ENCODE data around the gene C1D.

C1D gene

DNA sequence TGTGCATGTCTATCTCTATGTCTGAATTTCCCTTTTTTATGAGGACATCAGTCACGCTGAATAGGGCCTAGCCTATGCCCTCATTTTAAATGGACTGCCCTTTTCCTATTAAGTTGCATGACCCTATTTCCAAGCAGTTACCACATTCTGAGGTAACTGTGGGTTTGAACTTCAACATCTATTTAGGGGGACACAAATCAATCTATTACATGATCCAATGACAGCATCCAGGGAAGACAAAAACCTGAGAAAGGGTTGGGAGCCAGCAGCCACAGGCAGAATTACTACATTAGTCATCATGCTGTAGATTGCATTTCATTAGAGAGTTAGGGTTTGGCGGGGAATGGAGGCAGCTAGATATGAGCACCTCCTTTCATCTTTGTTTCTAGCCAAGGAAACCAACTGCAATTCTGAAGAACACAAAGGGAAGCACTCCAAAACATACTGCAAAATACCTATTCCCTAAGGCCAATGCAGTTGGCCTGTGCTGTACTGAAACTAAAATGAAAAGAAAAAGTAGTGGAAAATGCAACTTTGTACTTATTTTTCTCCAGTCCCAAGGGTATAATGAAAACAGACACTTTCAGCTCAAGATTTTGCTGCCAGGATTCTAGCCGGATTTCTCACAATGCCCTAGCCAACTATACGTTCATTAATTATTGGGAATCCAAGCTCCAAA lies 40.4 kb upstream of the C1D start:
- DNase-seq (ENCODE audit: extremely low spot score), result no peak
- CTCF ChIA-PET, result interaction anchor here (1.3 to 2.4 kb wide), 3 partner anchors 18 to 41 kb away, joined by 4 to 10 read pairs (median 5); partner anchors contain the start of gene C1D
- POLR2A ChIA-PET, result no interaction called here
- TF ChIP-seq, protein P1, sequence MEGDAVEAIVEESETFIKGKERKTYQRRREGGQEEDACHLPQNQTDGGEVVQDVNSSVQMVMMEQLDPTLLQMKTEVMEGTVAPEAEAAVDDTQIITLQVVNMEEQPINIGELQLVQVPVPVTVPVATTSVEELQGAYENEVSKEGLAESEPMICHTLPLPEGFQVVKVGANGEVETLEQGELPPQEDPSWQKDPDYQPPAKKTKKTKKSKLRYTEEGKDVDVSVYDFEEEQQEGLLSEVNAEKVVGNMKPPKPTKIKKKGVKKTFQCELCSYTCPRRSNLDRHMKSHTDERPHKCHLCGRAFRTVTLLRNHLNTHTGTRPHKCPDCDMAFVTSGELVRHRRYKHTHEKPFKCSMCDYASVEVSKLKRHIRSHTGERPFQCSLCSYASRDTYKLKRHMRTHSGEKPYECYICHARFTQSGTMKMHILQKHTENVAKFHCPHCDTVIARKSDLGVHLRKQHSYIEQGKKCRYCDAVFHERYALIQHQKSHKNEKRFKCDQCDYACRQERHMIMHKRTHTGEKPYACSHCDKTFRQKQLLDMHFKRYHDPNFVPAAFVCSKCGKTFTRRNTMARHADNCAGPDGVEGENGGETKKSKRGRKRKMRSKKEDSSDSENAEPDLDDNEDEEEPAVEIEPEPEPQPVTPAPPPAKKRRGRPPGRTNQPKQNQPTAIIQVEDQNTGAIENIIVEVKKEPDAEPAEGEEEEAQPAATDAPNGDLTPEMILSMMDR (IDR thresholded peaks at IDR 0.05; ENCODE audit: control extremely low read depth, extremely low read depth, low read depth, missing control alignments), result no peak

DNA sequence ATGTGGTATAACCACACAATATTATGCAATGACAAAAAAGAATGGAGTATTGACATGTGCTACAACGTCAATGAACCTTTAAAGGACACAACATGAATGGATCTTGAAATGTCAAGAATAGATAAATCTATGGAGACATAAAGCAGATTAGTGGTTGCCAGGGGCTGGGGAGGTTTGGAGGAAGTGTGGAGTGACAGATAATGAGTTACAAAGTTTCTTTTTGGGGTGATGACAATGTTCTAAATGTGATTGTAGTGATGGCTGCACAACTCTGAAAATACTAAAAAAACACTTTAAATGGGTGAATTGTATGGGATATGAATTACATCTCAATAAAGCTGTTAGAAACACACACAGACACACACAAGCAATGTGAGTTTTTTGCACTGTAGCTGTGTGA lies 37.4 kb upstream of the C1D start:
- TF ChIP-seq, protein P1 (IDR thresholded peaks at IDR 0.05; ENCODE audit: control extremely low read depth, extremely low read depth, low read depth, missing control alignments), result no peak
- ChIA-PET CTCF (interaction anchor here (0.8 kb wide), 1 partner anchor 16 kb away, joined by 3 read pairs; no protein-coding TSS in a partner anchor), POLR2A (no interaction called here)
- DNase-seq (ENCODE audit: extremely low spot score), result no peak

DNA sequence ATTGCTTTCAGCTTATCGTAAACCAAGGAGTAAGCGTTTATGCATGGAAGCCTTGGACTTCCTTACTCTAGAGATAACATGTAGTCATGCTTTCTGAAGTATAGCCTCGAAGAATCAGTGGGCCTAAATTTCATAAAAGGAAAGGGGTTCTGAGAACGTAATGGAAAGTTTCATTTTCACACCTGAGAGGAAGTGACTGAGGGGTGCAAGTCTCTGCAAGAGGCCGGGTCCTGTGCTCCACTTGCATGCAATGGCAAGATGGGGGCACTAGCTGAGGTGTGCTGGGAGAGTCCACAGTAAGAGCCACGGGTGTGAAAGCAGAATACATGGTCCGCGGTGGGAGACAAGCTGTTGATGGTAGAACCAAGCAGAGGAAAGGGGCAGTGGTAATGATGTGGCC lies 36.5 kb upstream of the C1D start:
- TF ChIP-seq, protein P1 (IDR thresholded peaks at IDR 0.05; ENCODE audit: control extremely low read depth, extremely low read depth, low read depth, missing control alignments), result no peak
- no peak for DNase-seq (ENCODE audit: extremely low spot score)
- CTCF ChIA-PET, result interaction anchor here (0.7 kb wide), 1 partner anchor 17 kb away, joined by 3 read pairs; no protein-coding TSS in a partner anchor
- POLR2A ChIA-PET, result no interaction called here

DNA sequence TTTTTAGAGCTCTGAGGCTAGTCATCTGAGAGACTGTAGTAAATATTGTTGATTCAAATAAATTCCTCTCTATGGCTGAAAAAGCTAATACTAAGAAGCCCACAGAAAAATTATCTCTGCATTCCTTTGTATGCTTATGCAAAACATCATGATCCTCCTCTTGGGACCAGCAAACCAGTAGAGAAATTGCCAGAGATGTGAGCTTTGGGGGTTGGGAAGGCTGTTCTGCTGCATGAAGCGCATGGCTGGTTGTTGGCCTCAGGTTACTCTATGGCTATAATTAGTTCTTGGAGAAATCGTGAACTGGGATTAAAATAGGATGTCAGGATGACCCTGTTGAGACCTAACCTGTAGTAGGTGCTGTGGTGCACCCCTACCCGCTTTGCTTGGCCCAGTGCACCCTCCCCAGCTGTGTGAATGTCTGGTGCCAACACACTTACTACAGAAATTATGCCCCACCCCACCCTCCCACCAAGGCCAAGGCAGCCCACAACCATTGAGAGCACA lies 35.5 kb upstream of the C1D start:
- no peak for DNase-seq (ENCODE audit: extremely low spot score)
- TF ChIP-seq, protein P1 (IDR thresholded peaks at IDR 0.05; ENCODE audit: control extremely low read depth, extremely low read depth, low read depth, missing control alignments), result no peak
- CTCF ChIA-PET, result interaction anchor here (0.8 to 0.9 kb wide), 3 partner anchors 10 to 88 kb away, joined by 3 read pairs; no protein-coding TSS in a partner anchor
- POLR2A ChIA-PET, result no interaction called here

DNA sequence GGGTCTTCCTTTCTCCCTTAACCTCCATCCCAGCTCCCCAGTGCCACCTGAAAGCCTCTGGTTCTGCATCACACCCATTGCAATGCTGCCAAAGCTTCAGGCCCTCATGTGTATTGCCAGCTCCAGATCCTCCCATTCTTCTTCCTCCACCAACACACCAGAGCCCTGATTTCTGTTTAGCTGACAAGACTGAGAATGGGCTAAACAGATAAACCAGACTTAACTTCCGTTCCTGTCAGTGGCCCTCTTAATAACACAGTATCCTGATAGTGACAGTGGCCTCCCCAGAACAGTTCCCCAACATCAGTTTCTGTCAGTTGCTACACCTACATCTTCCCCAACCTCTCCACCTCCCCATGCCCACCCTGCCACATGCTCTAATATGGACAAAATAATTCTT lies 31.3 kb upstream of the C1D start:
- DNase-seq (ENCODE audit: extremely low spot score), result no peak
- ChIA-PET CTCF (interaction anchor here (1.0 kb wide), 1 partner anchor 22 kb away, joined by 3 read pairs; no protein-coding TSS in a partner anchor), POLR2A (no interaction called here)
- TF ChIP-seq, protein P1 (IDR thresholded peaks at IDR 0.05; ENCODE audit: control extremely low read depth, extremely low read depth, low read depth, missing control alignments), result no peak

DNA sequence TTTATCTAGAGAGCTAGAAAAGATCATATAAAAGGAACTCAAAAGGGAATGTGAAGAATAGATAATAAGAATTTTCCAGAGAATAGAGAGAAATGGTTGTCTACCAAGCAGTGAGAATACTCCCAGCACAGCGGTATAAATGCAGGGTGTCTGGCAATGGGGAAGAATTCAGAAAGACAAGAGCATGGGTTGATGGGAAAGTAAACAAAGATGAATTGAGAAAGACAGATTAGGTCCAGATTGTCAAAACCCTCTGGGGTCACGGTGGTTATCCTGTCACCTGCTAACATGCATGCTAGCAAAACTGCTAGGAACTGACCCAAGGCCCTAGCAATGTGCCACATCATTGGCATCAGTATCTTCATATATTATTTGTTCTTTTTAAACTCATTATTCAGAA lies 30.8 kb upstream of the C1D start:
- TF ChIP-seq, protein P1 (IDR thresholded peaks at IDR 0.05; ENCODE audit: control extremely low read depth, extremely low read depth, low read depth, missing control alignments), result no peak
- no peak for DNase-seq (ENCODE audit: extremely low spot score)
- CTCF ChIA-PET, result interaction anchor here (1.0 to 1.6 kb wide), 2 partner anchors 23 to 28 kb away, joined by 3 to 4 read pairs; no protein-coding TSS in a partner anchor
- POLR2A ChIA-PET, result no interaction called here

All from GM10248 (cell line).